Mucosa of descending colon (tissue), 3 donors: ENCODE results near the gene CNOT8. TPM values are rescaled to one million over a fixed set of nuclear protein-coding genes. Genes with fewer than 3 reads are reported as not detected.

Source experiments
- ATAC-seq: fragments of 200-7000 bp; cut with Tn5 transposase; one replicate; pipeline ENCODE4 v1.9.1; 2020; ENCODE audit warnings: mild to moderate bottlenecking, moderate library complexity
- DNase-seq, 3 donors: peaks; one replicate each; pipeline ENCODE4 v3.0.0-alpha.2; 2020
- H3K36me3 ChIP-seq: fragments of 200-600 bp; one replicate; pipeline ENCODE4 v1.8.0; 2021; ENCODE audit warnings: low read depth, mild to moderate bottlenecking
- H3K4me1 ChIP-seq: fragments of 200-600 bp; one replicate; pipeline ENCODE4 v1.8.0; 2021; ENCODE audit warnings: low read depth, mild to moderate bottlenecking
- H3K4me3 ChIP-seq: fragments of 200-600 bp; one replicate; pipeline ENCODE4 v1.8.0; 2021; ENCODE audit warnings: mild to moderate bottlenecking
- H3K9me3 ChIP-seq: fragments of 200-600 bp; one replicate; pipeline ENCODE4 v1.8.0; 2021; ENCODE audit warnings: mild to moderate bottlenecking
- intact Hi-C, 2 donors: fragments of 100-400 bp; cut with DNase I in 1 of 2; cut with micrococcal nuclease in 1 of 2; formaldehyde crosslinking; loops; one replicate each; pipeline versions ENCODE4 v1.11.0 to v1.11.1; 2022; cut with DNase I, micrococcal nuclease
- total RNA-seq, 3 donors: library from RNA; stranded (reverse); fragmentation: NEBNext Ultra II Directional in 2 of 3; extraction: Animal tissue kit (Norgen Biotek cat#: 25700) in 2 of 3; gene quantifications; one replicate each; pipeline versions ENCODE4 v1.2.1 to v1.2.4, GENCODE V29; 2021 to 2023
- TF ChIP-seq, protein P1 (sequence below): fragments of 200-600 bp; IDR thresholded peaks from one replicate; pipeline ENCODE4 v1.8.0; 2022; ENCODE audit warnings: antibody characterized with exemption, mild to moderate bottlenecking
- donor health status: DM: no; HTN: no; CAD: no; lungs with moderate emphysema.
- donor health status: DM: no; HTN: no; CAD: no.
- donor health status: DM: no; HTN: yes; CAD: no.

The CNOT8 gene
- total RNA-seq, 3 donors from 2014 or later: 55.4 to 60.3 (median 58.9) TPM

DNA sequence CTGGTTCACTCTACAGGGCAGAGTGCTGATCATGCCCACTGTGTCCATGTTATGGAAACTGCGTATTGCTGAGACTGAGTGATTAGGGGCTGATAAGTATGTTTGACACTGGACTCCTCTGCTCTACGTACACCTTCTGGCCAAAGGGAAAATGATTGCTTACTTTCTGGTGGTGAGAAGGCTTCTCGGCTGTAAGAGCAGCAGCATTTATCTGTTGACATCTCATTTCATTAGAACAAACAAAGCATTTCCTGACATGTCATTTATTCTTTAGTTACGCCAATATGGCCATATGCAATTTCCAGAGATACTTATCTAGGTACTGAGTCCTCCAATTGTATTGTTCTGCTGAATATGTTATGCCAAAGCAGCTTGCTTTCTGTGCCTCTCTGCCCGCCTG lies 13.6 kb upstream of the CNOT8 start:
- H3K36me3 ChIP-seq: no peaks in the 10 kb centered on the region
- no peak for ATAC-seq
- H3K4me3 ChIP-seq: no peak overlapping the region
- TF ChIP-seq, protein P1, sequence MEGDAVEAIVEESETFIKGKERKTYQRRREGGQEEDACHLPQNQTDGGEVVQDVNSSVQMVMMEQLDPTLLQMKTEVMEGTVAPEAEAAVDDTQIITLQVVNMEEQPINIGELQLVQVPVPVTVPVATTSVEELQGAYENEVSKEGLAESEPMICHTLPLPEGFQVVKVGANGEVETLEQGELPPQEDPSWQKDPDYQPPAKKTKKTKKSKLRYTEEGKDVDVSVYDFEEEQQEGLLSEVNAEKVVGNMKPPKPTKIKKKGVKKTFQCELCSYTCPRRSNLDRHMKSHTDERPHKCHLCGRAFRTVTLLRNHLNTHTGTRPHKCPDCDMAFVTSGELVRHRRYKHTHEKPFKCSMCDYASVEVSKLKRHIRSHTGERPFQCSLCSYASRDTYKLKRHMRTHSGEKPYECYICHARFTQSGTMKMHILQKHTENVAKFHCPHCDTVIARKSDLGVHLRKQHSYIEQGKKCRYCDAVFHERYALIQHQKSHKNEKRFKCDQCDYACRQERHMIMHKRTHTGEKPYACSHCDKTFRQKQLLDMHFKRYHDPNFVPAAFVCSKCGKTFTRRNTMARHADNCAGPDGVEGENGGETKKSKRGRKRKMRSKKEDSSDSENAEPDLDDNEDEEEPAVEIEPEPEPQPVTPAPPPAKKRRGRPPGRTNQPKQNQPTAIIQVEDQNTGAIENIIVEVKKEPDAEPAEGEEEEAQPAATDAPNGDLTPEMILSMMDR: no peak
- intact Hi-C loops: no loop called here
- no peaks in the 10 kb centered on the region for H3K9me3 ChIP-seq
- no peaks in the 10 kb centered on the region for H3K4me1 ChIP-seq
- DNase-seq: no peak

DNA sequence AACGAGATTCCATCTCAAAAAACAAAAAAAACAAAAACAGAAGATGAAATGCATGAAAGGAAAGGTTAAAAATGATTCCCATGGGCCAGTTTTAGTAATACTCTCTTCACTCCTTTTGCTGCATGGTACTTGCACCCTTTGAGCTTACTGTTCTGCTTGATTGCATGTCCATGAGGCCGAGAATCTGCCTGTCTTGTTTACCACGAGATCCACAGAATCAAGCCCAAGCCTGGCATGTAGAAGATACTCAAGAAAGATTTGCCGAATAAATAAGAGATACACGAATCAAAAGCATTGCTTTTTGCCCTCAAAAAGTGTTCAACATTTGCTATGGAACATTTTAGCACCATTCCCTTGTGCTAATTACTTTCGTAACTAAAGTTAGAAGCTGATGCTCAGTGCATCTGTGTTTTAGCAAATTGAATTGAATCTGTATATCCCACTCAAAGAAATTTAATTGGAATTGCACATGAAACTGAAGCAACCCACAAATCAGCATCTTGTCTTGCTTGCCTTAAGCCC lies 9.1 kb upstream of the CNOT8 start:
- no peak for DNase-seq
- intact Hi-C loops: no loop called here
- Histone ChIP-seq H3K36me3 (no peaks in the 10 kb centered on the region), H3K4me3 (no peak overlapping the region), H3K4me1 (no peaks in the 10 kb centered on the region), H3K9me3 (no peaks in the 10 kb centered on the region)
- no peak for ATAC-seq
- TF ChIP-seq, protein P1: no peak

DNA sequence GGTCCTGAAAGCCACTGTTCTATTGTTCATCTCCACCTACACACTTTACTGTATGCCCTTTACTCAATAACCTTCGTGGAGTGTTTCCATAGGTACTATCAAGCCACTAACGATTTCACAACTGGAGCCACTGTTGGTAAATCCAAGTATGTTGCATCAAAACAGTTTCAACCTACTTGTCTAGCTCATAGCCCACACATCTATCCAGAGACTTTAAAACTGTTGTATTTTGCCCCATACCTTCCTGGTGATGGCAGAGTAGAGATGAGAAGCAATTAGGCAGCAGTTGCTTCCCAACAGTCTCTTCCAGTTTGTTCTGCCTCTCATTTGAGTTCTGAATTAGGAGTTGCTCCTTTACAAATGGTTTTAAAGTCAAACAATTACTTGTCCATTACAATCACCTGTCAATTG lies 8.6 kb upstream of the CNOT8 start:
- ATAC-seq (no peak), DNase-seq (no peak)
- no peak overlapping the region for H3K4me3 ChIP-seq
- no peaks in the 10 kb centered on the region for H3K4me1 ChIP-seq
- H3K9me3 ChIP-seq: no peaks in the 10 kb centered on the region
- H3K36me3 ChIP-seq: no peaks in the 10 kb centered on the region
- intact Hi-C loops: no loop called here
- TF ChIP-seq, protein P1: no peak

DNA sequence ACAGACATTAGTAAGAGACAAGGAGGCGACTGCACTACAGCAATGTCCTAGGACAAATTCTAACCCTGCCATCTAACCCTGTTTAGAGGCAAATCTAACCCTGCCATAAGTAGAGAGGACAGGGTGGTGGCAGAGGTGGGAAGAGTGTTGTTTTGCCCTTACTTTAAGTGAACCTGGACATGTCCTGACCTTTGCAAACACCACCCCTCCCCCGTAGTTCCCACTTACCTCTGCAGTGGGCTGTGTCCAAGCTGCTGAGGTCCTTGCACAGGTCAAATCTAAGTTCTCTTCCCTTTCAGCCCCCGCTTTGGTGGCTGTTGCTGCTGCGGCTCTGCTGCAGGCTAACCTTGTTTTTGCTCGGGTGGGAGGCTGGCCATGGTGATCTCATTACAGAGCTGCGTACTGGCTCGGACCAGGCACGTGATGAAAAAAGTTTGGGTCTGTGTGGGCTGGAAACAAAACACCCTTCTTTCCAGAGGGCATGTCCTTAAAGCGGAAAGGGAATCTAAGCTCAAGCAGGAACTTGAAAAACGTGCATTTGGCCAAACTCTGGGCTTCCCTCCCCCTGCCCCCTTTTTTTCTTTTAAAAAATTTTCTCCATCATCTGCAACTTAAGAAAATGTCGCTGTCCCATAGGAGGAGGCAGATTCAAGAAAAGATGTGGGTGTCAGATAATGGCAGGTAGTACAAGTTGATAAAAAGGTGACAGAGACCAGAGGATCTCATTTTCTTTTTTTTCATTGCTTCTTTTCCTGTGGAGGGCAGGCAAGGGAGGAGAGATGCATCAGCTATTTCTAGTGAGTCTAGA lies 8.0 kb upstream of the CNOT8 start, which contains the start of gene FAXDC2:
TSS of gene FAXDC2 (minus strand) at position 349 of the 808 bp plus-strand sequence. CDS start 12,425 bp downstream, outside the sequence.
- Histone ChIP-seq H3K9me3 (no peaks in the 10 kb centered on the region), H3K4me3 (no peak within 1 kb of the TSS), H3K4me1 (no peaks in the 10 kb centered on the region), H3K36me3 (no peaks in the 10 kb centered on the region)
- intact Hi-C loops: no loop called here
- TF ChIP-seq, protein P1: no peak
- DNase-seq (peak in 1 of 3 donors; percentile 57), ATAC-seq (peak; percentile 72)

DNA sequence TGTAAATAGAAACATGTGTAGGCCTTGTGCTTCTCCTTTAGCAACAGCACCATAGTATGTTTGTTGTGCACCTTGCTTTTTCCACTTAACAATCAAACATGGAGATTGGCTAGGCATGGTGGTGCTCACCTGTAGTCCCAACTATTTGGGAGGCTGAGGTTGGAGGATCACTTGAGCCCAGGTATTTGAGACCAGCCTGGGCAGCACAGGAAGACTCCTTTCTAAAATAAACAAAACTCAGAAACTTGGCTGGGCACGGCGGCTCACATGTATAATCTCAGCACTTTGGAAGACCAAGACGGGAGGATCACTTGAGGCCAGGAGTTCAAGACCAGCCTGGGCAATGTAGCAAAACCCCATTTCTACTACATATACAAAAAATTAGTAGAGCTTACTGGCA lies 7.1 kb upstream of the CNOT8 start:
- Histone ChIP-seq H3K4me1 (no peaks in the 10 kb centered on the region), H3K9me3 (no peaks in the 10 kb centered on the region), H3K36me3 (no peaks in the 10 kb centered on the region), H3K4me3 (no peak overlapping the region)
- TF ChIP-seq, protein P1: no peak
- ATAC-seq (no peak), DNase-seq (no peak)
- intact Hi-C loops: no loop called here
